ENCODE results near the gene RCVRN.
A peak's percentile ranks its signal among the peaks of the same experiment; 100 is the strongest.

Gene RCVRN

GRCh38 chr17:9916108-9916507 lies 11.0 kb upstream of the RCVRN start:
- no peak overlapping the region for H3K27ac Mint-ChIP-seq
- ATAC-seq (replicated peaks): no peak
- DNase-seq: no peak

GRCh38 chr17:9913476-9913875 lies 8.4 kb upstream of the RCVRN start:
- no peak for DNase-seq
- no peak for ATAC-seq (replicated peaks)
- Mint-ChIP-seq H3K4me1 (ENCODE audit: low read depth in 2 of 2) (peaks cover 4 to 6% of the 10 kb centered on the region in 2 donors), H3K4me3 (no peak overlapping the region), H3K27ac (no peak overlapping the region), H3K9me3 (no peaks in the 10 kb centered on the region), H3K27me3 (peaks cover 6 to 13% of the 10 kb centered on the region in 2 donors), H3K36me3 (ENCODE audit: insufficient read depth) (peaks cover 5% of the 10 kb centered on the region)

More at GRCh38 chr17:9916108-9916507, 11.0 kb upstream of the RCVRN start:
- Mint-ChIP-seq H3K36me3 (ENCODE audit: insufficient read depth) (peaks cover 11% of the 10 kb centered on the region), H3K27me3 (no peaks in the 10 kb centered on the region), H3K9me3 (no peaks in the 10 kb centered on the region), H3K4me1 (ENCODE audit: low read depth in 2 of 2) (no peaks in the 10 kb centered on the region), H3K4me3 (no peak overlapping the region)

- Mint-ChIP-seq H3K27me3 (peaks cover 6 to 13% of the 10 kb centered on the region in 2 donors), H3K36me3 (ENCODE audit: insufficient read depth) (peaks cover 4% of the 10 kb centered on the region), H3K27ac (no peak overlapping the region), H3K4me1 (ENCODE audit: low read depth in 2 of 2) (peaks cover 4 to 6% of the 10 kb centered on the region in 2 donors), H3K9me3 (no peaks in the 10 kb centered on the region), H3K4me3 (no peak overlapping the region)
- DNase-seq (no peak), ATAC-seq (replicated peaks) (no peak)
Measured at GRCh38 chr17:9912121-9913099, 7.3 kb upstream of the RCVRN start.

GRCh38 chr17:9911089-9911488 lies 6.0 kb upstream of the RCVRN start:
- Mint-ChIP-seq H3K9me3 (no peaks in the 10 kb centered on the region), H3K4me1 (ENCODE audit: low read depth in 2 of 2) (peaks cover 4 to 6% of the 10 kb centered on the region in 2 donors), H3K27ac (no peak overlapping the region), H3K27me3 (peaks cover 6 to 13% of the 10 kb centered on the region in 2 donors), H3K4me3 (no peak overlapping the region), H3K36me3 (ENCODE audit: insufficient read depth) (no peaks in the 10 kb centered on the region)
- DNase-seq (no peak), ATAC-seq (replicated peaks) (no peak)

- DNase-seq: no peak
- Mint-ChIP-seq H3K27ac (no peak overlapping the region), H3K9me3 (no peaks in the 10 kb centered on the region), H3K27me3 (peaks cover 6 to 22% of the 10 kb centered on the region in 2 donors), H3K4me1 (ENCODE audit: low read depth in 2 of 2) (peaks cover 4 to 6% of the 10 kb centered on the region in 2 donors), H3K4me3 (no peak overlapping the region), H3K36me3 (ENCODE audit: insufficient read depth) (no peaks in the 10 kb centered on the region)
- ATAC-seq (replicated peaks): no peak
Measured at GRCh38 chr17:9908649-9909042, 3.6 kb upstream of the RCVRN start.

- DNase-seq (no peak), ATAC-seq (replicated peaks) (no peak)
- Mint-ChIP-seq H3K27me3 (peaks cover 6 to 22% of the 10 kb centered on the region in 2 donors), H3K4me3 (no peak overlapping the region), H3K9me3 (no peaks in the 10 kb centered on the region), H3K27ac (no peak overlapping the region), H3K36me3 (ENCODE audit: insufficient read depth) (no peaks in the 10 kb centered on the region), H3K4me1 (ENCODE audit: low read depth in 2 of 2) (peaks cover 4 to 6% of the 10 kb centered on the region in 2 donors)
Measured at GRCh38 chr17:9907883-9908648, 3.0 kb upstream of the RCVRN start.

GRCh38 chr17:9907131-9907530 lies 2.1 kb upstream of the RCVRN start:
- peaks cover 6 to 25% of the 10 kb centered on the region in 2 donors for H3K27me3 Mint-ChIP-seq
- DNase-seq (no peak), ATAC-seq (replicated peaks) (no peak)
- no peak overlapping the region for H3K27ac Mint-ChIP-seq
- H3K4me1 Mint-ChIP-seq (ENCODE audit: low read depth in 2 of 2): peaks cover 4 to 6% of the 10 kb centered on the region in 2 donors
- H3K36me3 Mint-ChIP-seq (ENCODE audit: insufficient read depth): no peaks in the 10 kb centered on the region
- no peak overlapping the region for H3K4me3 Mint-ChIP-seq
- no peaks in the 10 kb centered on the region for H3K9me3 Mint-ChIP-seq

GRCh38 chr17:9906616-9907015 lies 1.5 kb upstream of the RCVRN start:
- no peak overlapping the region for H3K27ac Mint-ChIP-seq
- no peak overlapping the region for H3K4me3 Mint-ChIP-seq
- peaks cover 4 to 6% of the 10 kb centered on the region in 2 donors for H3K4me1 Mint-ChIP-seq (ENCODE audit: low read depth in 2 of 2)
- peaks cover 6 to 29% of the 10 kb centered on the region in 2 donors for H3K27me3 Mint-ChIP-seq
- no peak for DNase-seq
- H3K9me3 Mint-ChIP-seq: no peaks in the 10 kb centered on the region
- ATAC-seq (replicated peaks): no peak
- H3K36me3 Mint-ChIP-seq (ENCODE audit: insufficient read depth): no peaks in the 10 kb centered on the region

GRCh38 chr17:9905902-9906301 lies 831 bp upstream of the RCVRN start:
- no peak overlapping the region for H3K27ac Mint-ChIP-seq
- no peaks in the 10 kb centered on the region for H3K36me3 Mint-ChIP-seq (ENCODE audit: insufficient read depth)
- H3K27me3 Mint-ChIP-seq: peaks cover 13 to 29% of the 10 kb centered on the region in 2 donors
- DNase-seq (peak in 2 of 3 experiments; percentile 6 to 16), ATAC-seq (replicated peaks) (no peak)
- H3K4me1 Mint-ChIP-seq (ENCODE audit: low read depth in 2 of 2): peaks cover 4 to 6% of the 10 kb centered on the region in 2 donors
- H3K9me3 Mint-ChIP-seq: no peaks in the 10 kb centered on the region
- no peak overlapping the region for H3K4me3 Mint-ChIP-seq

- peaks cover 1 to 4% of the 10 kb centered on the region in 2 donors for H3K4me1 Mint-ChIP-seq (ENCODE audit: low read depth in 2 of 2)
- no peak overlapping the region for H3K4me3 Mint-ChIP-seq
- ATAC-seq (replicated peaks): no peak
Measured at GRCh38 chr17:9904277-9905077, 594 bp downstream of the RCVRN start.

GRCh38 chr17:9902120-9902519 lies 3.0 kb downstream of the RCVRN start:
- H3K36me3 Mint-ChIP-seq (ENCODE audit: insufficient read depth): no peaks in the 10 kb centered on the region
- H3K27ac Mint-ChIP-seq: no peak overlapping the region
- H3K4me1 Mint-ChIP-seq (ENCODE audit: low read depth in 2 of 2): no peaks in the 10 kb centered on the region
- no peak overlapping the region for H3K4me3 Mint-ChIP-seq
- no peak for ATAC-seq (replicated peaks)
- DNase-seq: no peak
- peaks cover 21 to 36% of the 10 kb centered on the region in 2 donors for H3K27me3 Mint-ChIP-seq
- H3K9me3 Mint-ChIP-seq: no peaks in the 10 kb centered on the region

More at GRCh38 chr17:9904277-9905077, 594 bp downstream of the RCVRN start:
- Mint-ChIP-seq H3K36me3 (ENCODE audit: insufficient read depth) (no peaks in the 10 kb centered on the region), H3K27me3 (peaks cover 20 to 32% of the 10 kb centered on the region in 2 donors), H3K27ac (no peak overlapping the region), H3K9me3 (no peaks in the 10 kb centered on the region)
- no peak for DNase-seq

GRCh38 chr17:9900784-9901183 lies 4.3 kb downstream of the RCVRN start:
- Mint-ChIP-seq H3K4me1 (ENCODE audit: low read depth in 2 of 2) (no peaks in the 10 kb centered on the region), H3K27me3 (peaks cover 26 to 43% of the 10 kb centered on the region in 2 donors), H3K4me3 (no peak overlapping the region), H3K27ac (no peak overlapping the region), H3K36me3 (ENCODE audit: insufficient read depth) (no peaks in the 10 kb centered on the region), H3K9me3 (no peaks in the 10 kb centered on the region)
- DNase-seq: no peak
- no peak for ATAC-seq (replicated peaks)

GRCh38 chr17:9900044-9900594 lies 5.0 kb downstream of the RCVRN start:
- H3K9me3 Mint-ChIP-seq: no peaks in the 10 kb centered on the region
- no peak for ATAC-seq (replicated peaks)

More at GRCh38 chr17:9900044-9900594, 5.0 kb downstream of the RCVRN start:
- H3K4me3 Mint-ChIP-seq: no peak overlapping the region
- no peaks in the 10 kb centered on the region for H3K36me3 Mint-ChIP-seq (ENCODE audit: insufficient read depth)
- H3K27me3 Mint-ChIP-seq: peaks cover 26 to 37% of the 10 kb centered on the region in 2 donors
- DNase-seq: no peak
- no peak overlapping the region for H3K27ac Mint-ChIP-seq
- H3K4me1 Mint-ChIP-seq (ENCODE audit: low read depth in 2 of 2): no peaks in the 10 kb centered on the region
